Epithelial cell of umbilical artery (primary cell): Measurements from ENCODE around the gene ZFYVE21. TPM values are rescaled to one million over a fixed set of nuclear protein-coding genes. Genes with fewer than 3 reads are reported as not detected.

Source experiments
- total RNA-seq: library from RNA; depleted of rRNA; stranded (reverse); fragments of >200 nt; gene quantifications from 2 replicates; pipeline ENCODE4 v1.2.3, GENCODE V29; 2014

ZFYVE21 gene
- total RNA-seq: 45.5 and 66.7 TPM in 2 replicates

GRCh38 chr14:103715052-103716000, at the start of gene ZFYVE21, which contains the start of gene XRCC3:
Gene ZFYVE21, plus strand, starts transcription at chr14:103715810. Its CDS starts 32 bp downstream, at chr14:103715842.
Gene XRCC3, minus strand, starts transcription at chr14:103715451. Its CDS starts 4,364 bp downstream, at chr14:103711087.

Other genes with a start within 250 kb of the ZFYVE21 start
- gene CKB, start 193.0 kb upstream of the ZFYVE21 start, total RNA-seq: 2.7 and 4.2 TPM in 2 replicates
- 6.5 and 7.5 TPM in 2 replicates for gene TRMT61A, start 186.6 kb upstream of the ZFYVE21 start, total RNA-seq
- gene BAG5, start 153.2 kb upstream of the ZFYVE21 start, total RNA-seq: 37.7 and 39.3 TPM in 2 replicates
- gene COA8, start 152.8 kb upstream of the ZFYVE21 start, total RNA-seq: 23.1 and 32.1 TPM in 2 replicates
- gene KLC1, start 86.6 kb upstream of the ZFYVE21 start, total RNA-seq: 145 and 218 TPM in 2 replicates
- 14.9 and 28.0 TPM in 2 replicates for gene XRCC3, start 359 bp upstream of the ZFYVE21 start, total RNA-seq
- 6.2 and 14.3 TPM in 2 replicates for gene PPP1R13B, start 131.8 kb downstream of the ZFYVE21 start, total RNA-seq
- gene TDRD9, start 212.6 kb downstream of the ZFYVE21 start, total RNA-seq: 1.2 and 1.3 TPM in 2 replicates
- not detected in 2 replicates for gene RD3L, start 226.7 kb downstream of the ZFYVE21 start, total RNA-seq